Neutrophil (primary cell): ENCODE data around the gene ATRIP.

ENCODE experiments used
- H3K27ac ChIP-seq: fragments of 200-600 bp; sonication (generic); 2 replicates; pipeline ENCODE4 v1.5.1; 2016; ENCODE audit warnings: mild to moderate bottlenecking, moderate library complexity
- H3K27me3 ChIP-seq: fragments of 200-600 bp; sonication (generic); 2 replicates; pipeline ENCODE4 v1.6.0; 2016; ENCODE audit warnings: mild to moderate bottlenecking
- H3K36me3 ChIP-seq: fragments of 200-600 bp; sonication (generic); 2 replicates; pipeline ENCODE4 v1.5.1; 2017
- H3K4me1 ChIP-seq, 2 experiments: fragments of 200-600 bp in 1 of 2; sonication (generic) in 1 of 2; 1 replicate in 1 of 2; 2 replicates in 1 of 2; pipeline versions ENCODE4 v1.5.1 to v1.6.1; 2013 to 2016; ENCODE audit warnings: low read depth in 1 of 2, low read length in 1 of 2, mild to moderate bottlenecking in 1 of 2, moderate library complexity in 1 of 2; ENCODE audit not compliant: control insufficient read depth in 1 of 2, insufficient read depth in 1 of 2
- H3K4me3 ChIP-seq, 2 experiments: fragments of 200-600 bp in 1 of 2; sonication (generic) in 1 of 2; 1 replicate in 1 of 2; 2 replicates in 1 of 2; pipeline ENCODE4 v1.5.1; 2013 to 2016; ENCODE audit warnings: low read depth in 1 of 2, low read length in 1 of 2, mild to moderate bottlenecking in 1 of 2, moderate library complexity in 1 of 2
- H3K9me3 ChIP-seq: fragments of 200-600 bp; sonication (generic); 2 replicates; pipeline ENCODE4 v1.5.1; 2016
- TF ChIP-seq, protein P1 (sequence below): fragments of 200-600 bp; sonication (generic); IDR thresholded peaks from 2 replicates; pipeline ENCODE4 v1.5.1; 2016; ENCODE audit warnings: antibody characterized with exemption

Gene ATRIP

DNA sequence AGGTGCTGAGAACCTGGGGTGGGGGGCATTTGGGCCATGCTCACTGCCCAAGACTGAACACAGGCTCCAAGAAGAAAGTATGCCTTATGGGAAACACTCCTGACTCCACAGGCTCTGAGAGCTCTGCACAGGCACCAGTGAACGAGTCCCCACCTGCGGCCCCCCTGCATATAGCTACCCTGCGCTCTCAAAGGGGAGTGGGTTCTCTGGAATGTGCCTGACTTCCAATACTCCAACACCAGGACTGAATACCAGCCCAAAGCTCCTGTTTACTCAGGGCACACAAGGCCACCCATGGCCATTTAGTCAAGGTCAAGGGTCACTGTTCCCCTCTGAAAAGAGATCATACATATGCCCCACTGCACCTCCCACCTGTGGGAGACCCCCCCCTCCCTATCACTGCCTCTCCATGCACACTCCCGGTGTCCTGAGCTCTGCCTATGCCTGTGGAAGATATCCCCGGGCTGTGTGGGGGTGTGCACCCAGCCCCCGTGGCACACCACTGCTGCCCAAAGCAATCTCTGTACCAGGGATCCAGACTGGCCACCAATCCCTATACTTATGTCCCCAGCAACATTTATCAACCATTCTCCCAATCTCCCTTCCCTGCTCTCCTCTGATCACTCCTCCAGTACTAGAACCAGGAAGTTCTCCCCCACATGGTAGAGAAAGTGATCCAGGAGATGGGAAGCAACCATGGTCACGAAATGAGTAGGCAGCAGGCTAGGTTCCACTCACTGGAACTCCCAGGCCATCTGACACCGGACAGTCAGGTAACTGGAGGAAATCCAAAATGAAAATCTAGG, 15.1 kb upstream of the ATRIP start:
- Histone ChIP-seq H3K27ac (no peak overlapping the region), H3K27me3 (peaks cover 42% of the 10 kb centered on the region), H3K9me3 (no peaks in the 10 kb centered on the region), H3K4me1 (peaks cover 5 to 22% of the 10 kb centered on the region in 2 experiments), H3K36me3 (peaks cover 16% of the 10 kb centered on the region), H3K4me3 (no peak overlapping the region)
- TF ChIP-seq, protein P1, sequence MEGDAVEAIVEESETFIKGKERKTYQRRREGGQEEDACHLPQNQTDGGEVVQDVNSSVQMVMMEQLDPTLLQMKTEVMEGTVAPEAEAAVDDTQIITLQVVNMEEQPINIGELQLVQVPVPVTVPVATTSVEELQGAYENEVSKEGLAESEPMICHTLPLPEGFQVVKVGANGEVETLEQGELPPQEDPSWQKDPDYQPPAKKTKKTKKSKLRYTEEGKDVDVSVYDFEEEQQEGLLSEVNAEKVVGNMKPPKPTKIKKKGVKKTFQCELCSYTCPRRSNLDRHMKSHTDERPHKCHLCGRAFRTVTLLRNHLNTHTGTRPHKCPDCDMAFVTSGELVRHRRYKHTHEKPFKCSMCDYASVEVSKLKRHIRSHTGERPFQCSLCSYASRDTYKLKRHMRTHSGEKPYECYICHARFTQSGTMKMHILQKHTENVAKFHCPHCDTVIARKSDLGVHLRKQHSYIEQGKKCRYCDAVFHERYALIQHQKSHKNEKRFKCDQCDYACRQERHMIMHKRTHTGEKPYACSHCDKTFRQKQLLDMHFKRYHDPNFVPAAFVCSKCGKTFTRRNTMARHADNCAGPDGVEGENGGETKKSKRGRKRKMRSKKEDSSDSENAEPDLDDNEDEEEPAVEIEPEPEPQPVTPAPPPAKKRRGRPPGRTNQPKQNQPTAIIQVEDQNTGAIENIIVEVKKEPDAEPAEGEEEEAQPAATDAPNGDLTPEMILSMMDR = no peak

DNA sequence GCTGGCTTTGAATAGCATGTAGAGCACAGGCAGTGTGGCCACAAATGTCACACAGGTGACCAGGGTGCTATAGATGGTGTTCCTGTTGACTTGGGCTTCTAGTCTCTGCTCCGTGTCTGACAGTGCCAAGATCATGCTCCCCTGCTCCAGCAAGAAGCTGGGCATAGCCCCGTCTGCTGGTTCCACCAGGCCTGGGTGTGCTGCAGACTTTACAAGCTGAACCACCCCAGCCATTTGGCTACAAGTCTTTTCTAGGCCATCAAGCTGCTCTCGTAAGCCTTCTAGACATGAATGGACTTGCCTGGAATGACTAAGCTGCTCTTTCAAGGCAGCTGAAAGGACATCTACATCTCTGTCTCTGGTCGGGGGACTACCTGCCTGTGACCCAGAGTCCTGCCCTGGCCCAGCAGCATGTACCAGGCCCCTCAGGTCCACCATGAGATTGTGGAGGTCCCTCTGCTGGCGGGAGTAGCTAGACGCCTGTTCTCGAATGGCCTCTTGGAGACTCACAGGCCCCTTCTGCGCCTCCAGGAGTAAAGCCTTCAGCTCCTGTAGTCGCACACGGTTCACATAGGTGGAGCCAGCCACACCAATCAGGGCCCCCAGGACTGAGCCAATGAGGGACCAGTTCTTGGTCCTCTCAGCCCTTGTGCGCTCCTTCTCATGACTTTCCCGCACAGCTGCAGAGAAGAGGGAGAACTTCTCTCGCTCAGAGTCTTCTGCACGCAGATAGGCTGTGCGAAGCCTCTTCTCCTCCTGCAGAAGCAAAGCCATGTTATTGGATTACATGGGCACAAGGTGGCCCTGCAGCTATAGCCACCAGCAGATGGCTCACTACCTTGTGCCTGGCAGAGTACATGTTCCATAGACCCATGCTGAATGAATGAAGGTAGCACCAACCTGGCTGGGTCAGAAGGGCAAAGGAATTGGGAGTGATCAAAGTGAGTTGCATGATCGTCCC, 13.8 kb upstream of the ATRIP start:
- H3K9me3 ChIP-seq = no peaks in the 10 kb centered on the region
- H3K27me3 ChIP-seq = peaks cover 29% of the 10 kb centered on the region
- peaks cover 5 to 31% of the 10 kb centered on the region in 2 experiments for H3K4me1 ChIP-seq
- peaks cover 16% of the 10 kb centered on the region for H3K36me3 ChIP-seq
- TF ChIP-seq, protein P1 = no peak
- H3K4me3 ChIP-seq = no peak overlapping the region
- no peak overlapping the region for H3K27ac ChIP-seq

DNA sequence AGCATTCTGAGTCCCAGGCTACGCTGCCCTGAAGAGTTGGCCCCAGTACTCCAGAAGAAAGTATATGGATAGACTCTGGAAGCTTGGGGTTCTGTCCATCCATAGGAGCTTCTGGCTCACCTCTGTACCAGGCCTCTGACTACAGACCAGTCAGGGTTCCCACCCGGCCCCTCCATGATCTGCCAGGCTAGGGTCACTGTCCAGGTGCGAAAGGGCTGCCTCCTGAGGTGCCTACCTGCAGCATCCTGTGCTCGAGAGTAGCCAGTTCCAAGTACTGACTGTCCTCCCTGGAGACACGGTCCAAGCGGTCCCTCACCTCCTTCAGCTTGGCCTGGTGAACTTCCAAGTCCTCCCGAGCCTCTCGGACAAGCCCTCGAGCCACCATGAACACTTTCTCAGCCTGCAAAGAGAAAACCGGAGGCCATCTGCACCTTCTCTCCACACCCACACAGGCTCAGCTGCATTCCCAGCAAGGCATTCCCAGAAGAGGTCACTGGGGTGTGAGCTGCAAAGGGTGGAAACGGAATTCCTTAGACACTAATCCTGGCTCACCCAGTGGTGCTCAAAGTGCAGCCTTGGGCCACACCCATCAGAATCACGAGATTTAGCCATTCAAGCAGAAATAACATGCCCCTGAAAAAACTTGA, 12.9 kb upstream of the ATRIP start:
- TF ChIP-seq, protein P1 = no peak
- no peak overlapping the region for H3K4me3 ChIP-seq
- peaks cover 5 to 28% of the 10 kb centered on the region in 2 experiments for H3K4me1 ChIP-seq

DNA sequence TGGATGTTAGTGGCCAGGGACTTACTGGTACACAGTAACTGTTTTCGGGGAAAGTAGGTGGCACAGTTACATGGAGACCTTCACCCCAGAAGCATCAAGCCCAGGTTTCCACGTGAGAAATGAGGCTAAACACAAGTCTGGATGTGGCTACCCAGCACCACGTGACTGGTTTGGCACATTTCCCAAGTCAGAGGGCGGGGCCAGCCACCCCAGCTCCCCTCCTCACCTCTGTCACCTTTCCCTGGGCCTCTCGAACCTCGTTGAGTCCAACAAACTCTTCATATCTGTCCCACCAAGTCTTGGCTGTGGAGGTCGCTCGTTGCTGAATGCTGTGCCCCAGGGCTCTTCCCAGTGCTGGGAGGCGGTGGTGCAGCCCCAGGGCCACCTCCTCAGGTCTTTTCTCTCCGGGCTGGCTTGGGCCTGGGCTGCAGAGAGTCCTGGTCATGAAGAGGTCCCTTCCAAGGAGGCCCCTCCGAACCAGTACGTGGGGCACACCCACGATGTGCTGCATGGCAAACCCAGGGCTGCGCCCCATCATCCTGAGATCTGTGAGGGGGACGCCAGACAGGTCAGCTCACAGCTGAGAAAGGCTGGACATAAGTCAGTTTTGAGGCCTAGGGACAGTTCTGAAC, 11.8 kb upstream of the ATRIP start:
- Histone ChIP-seq H3K36me3 (peaks cover 16% of the 10 kb centered on the region), H3K4me1 (peaks cover 9 to 28% of the 10 kb centered on the region in 2 experiments), H3K27ac (peak overlapping the region; percentile 39), H3K27me3 (peaks cover 9% of the 10 kb centered on the region), H3K9me3 (no peaks in the 10 kb centered on the region), H3K4me3 (no peak overlapping the region)
- TF ChIP-seq, protein P1 = no peak

More for the DNA sequence above, 12.9 kb upstream of the ATRIP start:
- H3K36me3 ChIP-seq = peaks cover 16% of the 10 kb centered on the region
- no peaks in the 10 kb centered on the region for H3K9me3 ChIP-seq
- H3K27me3 ChIP-seq = peaks cover 20% of the 10 kb centered on the region
- H3K27ac ChIP-seq = no peak overlapping the region

DNA sequence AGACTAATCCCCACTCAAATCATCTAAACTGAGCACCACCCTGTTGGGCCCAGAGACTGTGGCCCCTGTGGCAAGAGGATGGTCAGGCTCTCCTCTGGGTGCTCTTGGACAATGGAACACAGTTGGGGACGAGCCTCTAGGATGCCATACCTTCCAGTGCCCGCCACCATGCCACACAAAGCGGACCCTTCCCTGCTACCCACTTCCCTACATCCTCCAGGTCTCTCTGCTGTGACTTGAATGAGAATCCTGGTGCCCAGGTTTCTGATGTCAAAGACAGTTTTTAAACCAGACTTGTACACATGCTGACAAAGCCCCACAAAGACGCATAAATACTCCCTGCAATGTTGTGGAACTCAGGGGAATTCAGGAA, 11.3 kb upstream of the ATRIP start:
- no peaks in the 10 kb centered on the region for H3K9me3 ChIP-seq
- peaks cover 7 to 25% of the 10 kb centered on the region in 2 experiments for H3K4me1 ChIP-seq

More for the DNA sequence above, 11.3 kb upstream of the ATRIP start:
- TF ChIP-seq, protein P1 = no peak
- Histone ChIP-seq H3K27me3 (peaks cover 4% of the 10 kb centered on the region), H3K36me3 (peaks cover 16% of the 10 kb centered on the region), H3K4me3 (no peak overlapping the region), H3K27ac (peak overlapping the region; percentile 39)
